GM18511 (cell line): ENCODE measurements around the gene TMED4.
"Not testable (repeated sequence)": the region's sequence is repeated elsewhere in the genome, so short reads cannot be mapped to it uniquely, and the experiment has no call there.

Source experiments
- ATAC-seq: cut with Tn5 transposase; IDR thresholded peaks from one replicate; pipeline ENCODE4 v1.9.1; 2021; ENCODE audit warnings: mild to moderate bottlenecking, moderate library complexity; ENCODE audit not compliant: unreplicated experiment

Gene TMED4

GRCh38 chr7:44607141-44608068 is 25.4 kb upstream of the TMED4 start:
- no peak for ATAC-seq

DNA sequence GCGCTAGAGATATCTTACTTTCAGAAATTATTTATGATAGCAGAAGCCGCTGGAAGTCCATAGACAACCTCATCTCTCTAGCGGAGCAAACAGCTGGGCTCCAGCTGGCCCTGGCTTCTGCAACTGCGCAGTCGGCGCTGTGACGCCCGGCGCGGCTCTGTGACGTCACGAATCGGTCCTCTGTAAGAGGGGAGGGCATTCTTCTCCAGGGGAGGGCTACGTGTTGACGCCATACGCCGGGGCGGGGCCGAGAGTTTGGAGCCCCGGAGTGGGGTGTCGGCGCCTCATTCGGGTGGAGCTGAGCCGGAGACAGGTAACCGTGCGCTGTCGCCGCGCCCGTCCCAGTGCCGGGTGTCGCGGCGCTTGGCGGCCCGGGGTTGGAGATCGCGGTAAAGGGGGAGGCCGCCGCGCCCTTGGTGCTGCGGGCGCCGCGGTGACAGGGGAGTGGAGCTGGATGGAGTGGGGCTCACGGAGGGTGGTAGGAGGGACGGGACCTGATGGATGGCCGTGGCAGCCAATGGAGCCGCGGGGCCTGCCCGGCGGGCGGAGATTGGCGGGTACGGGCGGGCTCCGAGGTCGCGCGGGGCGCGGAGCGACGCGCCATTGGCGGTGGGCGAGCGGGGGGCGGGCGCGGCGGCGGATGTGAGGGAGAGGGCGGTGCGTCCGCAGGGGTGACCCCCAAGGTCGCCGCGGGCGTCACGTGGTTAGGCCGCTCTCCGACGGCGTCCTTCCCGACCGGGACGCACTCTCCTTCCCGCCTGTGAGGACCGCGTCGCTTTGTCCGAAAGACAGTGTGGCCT is 24.5 kb upstream of the TMED4 start, which contains the start of gene OGDH:
TSS of gene OGDH (plus strand) at position 287 of the 800 bp plus-strand sequence. CDS start 17,717 bp downstream, outside the sequence.
- ATAC-seq = peak; percentile 95

GRCh38 chr7:44604941-44605340 is 22.9 kb upstream of the TMED4 start:
- ATAC-seq = no peak

- no peak for ATAC-seq
Measured at GRCh38 chr7:44603193-44603592, 21.2 kb upstream of the TMED4 start.

GRCh38 chr7:44602576-44602910 is 20.5 kb upstream of the TMED4 start:
- ATAC-seq = no peak

- no peak for ATAC-seq
Measured at GRCh38 chr7:44599222-44599621, 17.2 kb upstream of the TMED4 start.

DNA sequence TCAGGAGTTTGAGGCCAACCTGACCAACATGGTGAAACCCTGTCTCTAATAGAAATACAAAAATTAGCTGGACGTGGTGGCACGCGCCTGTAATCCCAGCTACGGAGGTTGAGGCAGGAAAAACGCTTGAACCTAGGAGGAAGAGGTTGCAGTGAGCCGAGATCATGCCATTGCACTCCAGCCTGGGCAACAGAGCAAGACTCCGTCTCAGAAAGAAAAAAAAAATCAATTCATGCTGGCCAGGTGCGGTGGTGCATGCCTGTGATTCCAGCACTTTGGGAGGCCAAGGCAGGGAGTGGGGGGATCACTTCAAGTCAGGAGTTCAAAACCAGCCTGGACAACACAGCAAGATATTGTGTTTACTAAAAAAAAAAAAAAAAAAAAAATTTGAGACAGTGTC is 15.2 kb upstream of the TMED4 start:
- ATAC-seq = not testable (repeated sequence)

DNA sequence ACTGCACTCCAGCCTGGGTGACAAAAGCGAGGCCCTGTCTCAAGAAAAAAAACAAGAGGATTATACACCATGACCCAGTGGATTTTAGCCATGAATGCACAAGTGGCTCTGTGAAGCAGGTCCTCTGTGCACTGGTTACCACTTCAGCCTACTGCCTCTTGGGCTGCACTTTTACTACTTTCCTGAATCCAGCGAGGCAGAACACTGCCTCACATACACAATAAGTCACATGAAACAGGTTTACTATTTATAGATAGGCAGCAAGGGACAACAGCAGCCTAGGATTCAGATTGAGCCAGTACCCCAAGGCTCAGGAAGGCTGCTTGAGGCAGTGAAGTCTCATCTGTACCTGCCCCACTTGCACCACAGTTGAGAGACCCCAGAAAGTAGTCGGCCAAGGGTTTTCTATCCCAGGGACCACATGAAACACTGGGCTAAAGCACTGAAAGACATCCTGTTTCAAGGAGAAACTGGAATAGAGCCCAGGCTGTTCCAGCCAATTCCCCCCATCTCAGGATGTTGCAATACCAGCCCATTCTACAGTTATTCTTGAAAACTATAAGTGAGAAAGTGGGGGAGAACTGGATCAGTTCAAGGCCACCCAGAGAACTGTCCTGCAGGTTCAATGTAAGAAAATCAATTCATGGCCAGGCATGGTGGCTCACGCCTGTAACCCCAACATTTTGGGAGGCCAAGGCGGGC is 14.1 kb upstream of the TMED4 start:
- ATAC-seq = no peak

GRCh38 chr7:44590910-44591309 is 8.9 kb upstream of the TMED4 start:
- ATAC-seq = no peak

GRCh38 chr7:44587843-44588711 is 6.0 kb upstream of the TMED4 start:
- no peak for ATAC-seq

GRCh38 chr7:44583146-44583865 is 1.3 kb upstream of the TMED4 start:
- no peak for ATAC-seq

GRCh38 chr7:44580945-44581878 is 819 bp downstream of the TMED4 start:
- ATAC-seq = peak; percentile 47

DNA sequence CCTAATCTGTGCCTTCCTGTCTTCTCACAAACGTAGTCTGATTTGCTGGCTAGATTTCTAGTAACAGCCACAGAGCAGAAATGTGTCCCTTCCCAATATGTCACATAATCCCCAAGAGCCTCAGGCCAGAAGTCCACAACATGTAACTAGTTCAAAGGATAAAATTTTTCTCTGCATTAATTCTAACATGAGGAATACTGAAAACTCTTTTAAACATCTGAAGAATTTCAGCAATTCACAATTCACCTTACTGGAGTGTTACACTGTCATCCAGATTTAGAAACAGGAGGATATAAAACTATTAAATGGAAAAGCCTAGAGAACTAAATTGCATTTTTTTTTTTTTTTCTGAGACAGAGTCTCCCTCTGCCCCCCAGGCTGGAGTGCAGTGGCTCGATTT is 5.8 kb downstream of the TMED4 start:
- no peak for ATAC-seq

DNA sequence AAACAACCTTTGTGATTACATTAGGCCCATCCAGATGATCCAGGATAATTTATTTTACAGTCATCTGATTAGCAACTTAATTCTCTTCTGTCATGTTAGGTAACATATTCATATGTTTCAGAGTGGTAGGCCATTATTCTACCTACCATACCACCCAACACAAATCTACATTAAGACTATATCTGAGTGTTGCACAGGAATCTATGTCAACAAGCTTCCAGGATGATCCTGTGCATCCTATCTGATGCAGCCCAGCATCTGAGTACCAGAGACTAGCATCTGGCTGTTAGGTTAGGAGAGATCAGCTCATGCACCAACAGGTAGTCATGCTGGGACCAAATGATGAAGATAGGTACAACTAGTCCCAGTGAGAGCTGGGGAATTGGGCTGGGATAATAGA is 7.0 kb downstream of the TMED4 start:
- ATAC-seq = no peak

DNA sequence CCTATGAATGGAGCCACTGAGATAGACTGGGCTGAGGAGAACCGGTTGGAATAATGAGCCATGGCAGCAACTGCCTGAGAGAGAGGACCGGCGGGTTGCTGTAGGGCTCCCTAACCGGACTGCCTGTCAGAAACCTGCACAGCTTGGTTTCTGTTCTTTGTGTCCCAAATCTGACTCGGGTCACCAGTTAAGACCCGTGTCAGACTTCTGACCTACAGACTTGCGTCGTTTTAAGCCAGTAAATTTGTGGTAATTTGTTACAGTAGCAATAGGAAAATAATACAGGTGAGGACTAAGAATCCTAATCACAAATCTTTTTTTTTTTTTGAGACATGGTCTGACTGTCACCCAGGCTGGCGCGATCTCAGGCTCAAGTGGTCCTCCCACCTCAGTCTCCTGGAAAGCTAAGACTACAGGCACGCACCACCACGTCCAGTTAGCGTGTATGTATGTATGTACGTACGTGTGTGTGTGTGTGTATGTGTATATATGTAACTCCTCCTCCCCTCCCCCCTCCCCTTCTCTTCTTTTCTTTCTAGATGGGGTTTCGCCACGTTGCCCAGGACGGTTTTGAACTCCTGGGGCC is 7.7 kb downstream of the TMED4 start:
- no peak for ATAC-seq

DNA sequence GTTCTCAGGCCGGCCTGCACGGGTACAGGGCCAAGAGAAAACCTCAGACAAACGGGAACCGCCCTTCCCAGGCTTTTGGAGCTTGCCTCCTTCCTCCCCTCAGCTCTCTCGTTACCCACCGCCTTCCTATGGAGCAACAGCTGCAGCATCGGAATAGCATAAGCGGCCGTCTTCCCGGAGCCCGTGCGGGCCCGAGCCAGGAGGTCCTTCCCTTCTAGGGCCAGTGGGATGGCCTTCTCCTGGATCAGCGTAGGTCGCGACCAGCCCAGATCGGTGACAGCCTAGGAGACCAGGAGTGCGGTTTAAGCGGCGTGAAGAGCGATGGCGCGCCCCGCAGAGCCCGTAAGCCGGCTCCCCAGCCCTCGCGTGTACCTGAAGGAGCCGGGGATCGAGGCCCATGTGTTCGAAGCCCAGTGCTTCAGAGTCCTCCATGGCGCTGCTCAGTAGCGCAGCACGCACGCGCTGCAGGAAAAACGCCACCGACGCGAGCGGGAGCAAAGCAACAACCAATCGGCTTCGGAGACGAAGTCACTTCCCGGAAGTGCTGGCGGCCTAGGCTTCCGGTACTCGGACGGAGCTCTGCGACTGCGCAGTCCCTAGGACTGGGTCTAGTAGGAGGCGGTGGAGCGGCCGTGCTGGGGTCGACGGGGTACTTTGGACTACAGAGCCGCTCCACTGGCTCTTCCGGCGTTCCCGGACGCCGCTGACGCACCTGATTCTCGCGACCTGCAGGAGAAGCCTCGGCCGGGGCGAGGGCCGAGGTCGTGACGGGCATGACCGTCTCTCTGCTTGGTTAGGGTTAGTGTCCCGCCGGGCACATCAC is 8.4 kb downstream of the TMED4 start, which contains the start of gene DDX56:
TSS of gene DDX56 (minus strand) at position 445 of the 823 bp plus-strand sequence. CDS start at position 432, 13 bp downstream.
- ATAC-seq = peak; percentile 95

DNA sequence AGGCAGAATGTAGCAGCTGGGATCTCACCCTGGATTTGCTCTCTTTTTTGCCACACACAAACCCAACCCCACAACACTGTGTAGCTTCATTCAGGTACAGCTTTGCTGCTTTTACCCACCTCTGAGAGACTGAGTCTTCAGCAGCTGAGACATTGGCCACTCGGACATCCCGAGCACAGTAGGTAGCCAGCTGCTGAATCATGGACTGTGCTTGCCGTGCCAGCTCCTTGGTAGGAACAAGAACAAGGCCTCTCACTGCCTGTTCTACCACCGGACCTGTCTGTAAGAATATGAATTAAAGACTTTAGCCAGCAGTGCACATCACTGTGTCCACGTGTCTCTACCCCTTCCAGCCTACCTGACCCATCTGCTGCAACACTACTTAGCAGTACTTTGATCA is 9.3 kb downstream of the TMED4 start:
- ATAC-seq = no peak
